GOT3 (cell line): Measurements from ENCODE around the gene NDC1.
"Not testable (repeated sequence)": the region's sequence is repeated elsewhere in the genome, so short reads cannot be mapped to it uniquely, and the experiment has no call there.

Experiments
- DNase-seq: peaks from one replicate; lab custom pipeline; 2025; ENCODE audit warnings: mixed read lengths; lab: John Stamatoyannopoulos, UW

Gene NDC1

DNA sequence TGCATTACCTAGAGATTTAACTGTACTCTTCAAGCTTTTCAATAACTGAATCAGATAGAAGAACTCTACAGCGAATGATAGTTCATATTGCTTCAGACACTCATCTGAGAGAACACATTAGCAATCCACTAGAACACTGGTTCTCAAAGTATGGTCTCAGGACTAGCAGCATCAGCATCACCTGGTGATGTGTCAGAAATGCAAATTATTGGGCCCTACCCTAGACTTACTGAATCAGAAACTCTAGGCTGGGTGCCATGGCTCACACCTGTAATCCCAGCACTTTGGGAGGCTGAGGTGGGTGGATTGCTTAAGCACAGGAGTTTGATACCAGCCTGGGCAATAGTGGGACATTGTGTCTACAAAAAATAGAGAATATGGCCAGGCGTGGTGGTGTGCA lies 74.2 kb downstream of the NDC1 start:
- DNase-seq = no peak

DNA sequence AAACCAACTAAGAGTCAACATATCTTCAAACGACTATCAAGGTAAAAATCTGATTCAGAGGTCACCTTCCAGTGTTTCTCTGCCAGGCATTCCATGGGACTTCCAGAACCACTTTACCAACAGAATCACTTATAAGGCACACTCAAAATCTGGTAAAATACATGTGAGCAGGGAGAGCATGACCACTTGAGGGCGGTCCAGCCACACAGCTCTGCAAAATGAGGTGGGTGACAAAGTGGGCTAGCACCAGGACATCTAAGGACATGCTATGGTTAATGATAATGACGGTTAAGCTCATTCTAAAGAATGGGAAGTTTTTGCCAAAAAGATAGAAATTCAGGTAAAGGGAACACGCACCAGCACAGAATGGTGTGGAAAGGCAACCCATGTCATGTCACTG lies 74.6 kb downstream of the NDC1 start:
- no peak for DNase-seq

DNA sequence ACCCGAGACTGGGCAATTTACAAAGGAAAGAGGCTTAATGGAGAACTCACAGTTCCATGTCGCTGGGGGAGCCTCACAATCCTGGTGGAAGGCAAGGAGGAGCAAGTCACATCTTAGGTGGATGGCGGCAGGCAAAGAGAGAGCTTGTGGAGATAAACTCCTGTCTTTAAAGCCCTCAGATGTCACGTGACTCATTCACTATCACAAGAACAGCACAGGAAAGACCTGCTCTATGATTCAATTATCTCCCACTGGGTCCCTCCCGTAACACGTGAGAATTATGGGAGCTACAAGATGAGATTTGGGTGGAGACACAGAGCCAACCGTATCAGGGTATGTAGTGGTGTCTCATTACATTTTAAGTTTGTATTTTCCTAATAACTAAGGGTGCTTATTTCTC lies 77.6 kb downstream of the NDC1 start:
- not testable (repeated sequence) for DNase-seq

DNA sequence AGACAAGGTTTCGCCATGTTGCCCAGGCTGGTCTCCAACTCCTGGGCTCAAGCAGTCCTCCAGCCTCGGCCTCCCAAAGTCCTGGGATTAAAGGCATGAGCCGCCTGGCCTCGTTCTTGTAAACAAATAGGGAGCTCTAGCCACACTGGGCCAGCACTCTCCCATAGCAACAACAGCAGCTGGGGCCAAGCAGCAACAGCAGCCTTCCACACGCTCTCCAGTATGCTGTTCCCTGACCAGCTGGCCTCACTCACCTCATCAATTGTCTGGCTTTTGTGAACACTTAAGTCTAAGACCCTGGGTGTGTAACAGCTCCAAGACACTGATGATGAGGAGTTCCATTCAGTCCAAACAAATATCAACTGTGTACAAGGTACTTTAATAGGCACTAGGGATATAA lies 82.2 kb downstream of the NDC1 start:
- no peak for DNase-seq

DNA sequence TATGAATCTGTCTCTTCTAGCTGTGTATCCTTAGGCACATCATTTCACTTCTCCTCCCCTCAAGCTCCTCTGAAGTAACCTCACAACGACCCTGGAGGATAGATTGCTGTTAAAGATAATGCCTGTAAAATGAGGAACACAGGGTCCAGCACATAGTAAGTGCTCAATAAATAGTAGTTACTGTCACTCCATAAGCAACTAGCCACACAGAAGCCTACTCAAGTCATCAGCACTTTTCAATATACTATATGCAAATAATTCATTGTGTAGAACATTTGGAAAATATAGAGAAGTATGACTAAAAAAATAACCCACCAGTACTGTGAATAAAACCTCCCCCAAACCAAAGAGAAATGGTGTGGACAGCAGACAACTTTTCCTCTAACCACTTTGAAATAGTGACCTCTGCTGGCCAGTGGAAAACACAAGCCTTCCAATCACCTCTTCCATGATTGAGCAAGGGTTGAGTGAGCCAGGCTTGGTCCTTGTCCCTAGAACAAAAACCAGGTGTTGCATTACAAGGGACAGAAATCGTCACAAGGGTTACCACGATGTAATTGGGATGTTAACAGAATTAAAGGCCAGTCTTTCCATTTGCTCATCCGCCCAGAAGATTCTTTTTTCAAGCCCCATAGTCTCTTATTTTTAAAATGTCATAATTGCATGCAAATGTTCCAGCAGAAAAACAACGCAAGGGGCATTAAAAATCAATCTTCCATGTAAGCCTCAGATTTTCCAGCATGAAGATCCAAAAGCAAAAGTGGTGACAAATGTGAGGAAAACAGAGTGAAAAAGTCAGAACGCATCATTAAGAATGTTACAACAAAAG lies 83.4 kb downstream of the NDC1 start:
- DNase-seq = no peak

DNA sequence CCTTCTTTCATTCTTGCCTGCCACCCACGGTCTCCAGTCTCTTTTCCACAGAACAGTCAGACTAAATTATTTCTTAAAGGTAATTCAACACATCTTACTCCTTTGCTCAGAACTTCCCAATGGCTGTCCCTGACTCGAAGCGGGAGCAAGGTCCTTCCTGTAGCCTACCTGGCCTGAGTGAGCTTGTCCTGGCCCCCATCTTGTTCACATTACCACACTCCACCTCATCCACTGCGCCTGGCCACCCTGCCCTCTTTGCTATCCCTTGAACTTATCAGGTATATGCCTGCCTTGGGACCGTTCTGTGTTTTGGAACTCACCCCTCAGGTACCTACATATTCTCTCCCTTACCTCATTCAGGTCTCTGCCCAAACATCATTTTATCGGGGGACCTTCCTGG lies 85.8 kb downstream of the NDC1 start:
- no peak for DNase-seq

DNA sequence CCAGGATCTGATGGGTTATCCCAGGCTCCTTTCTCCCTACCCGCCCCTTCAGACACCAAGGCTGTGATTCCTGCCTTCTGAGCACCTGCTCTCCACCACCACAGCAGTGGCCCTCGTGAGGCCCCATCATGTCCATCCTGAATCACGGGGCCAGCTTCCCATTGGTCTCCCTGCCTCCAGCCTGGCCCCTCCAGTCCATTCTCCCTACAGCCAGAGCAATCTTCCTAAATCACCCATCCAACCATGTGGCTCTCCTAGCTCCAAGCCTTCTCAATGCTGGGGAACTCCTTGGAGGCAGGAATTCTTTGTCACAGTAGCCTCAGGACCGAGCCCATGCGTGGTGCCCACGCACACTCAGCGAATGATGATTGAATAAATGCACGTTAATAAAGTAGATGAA lies 90.3 kb downstream of the NDC1 start:
- no peak for DNase-seq

DNA sequence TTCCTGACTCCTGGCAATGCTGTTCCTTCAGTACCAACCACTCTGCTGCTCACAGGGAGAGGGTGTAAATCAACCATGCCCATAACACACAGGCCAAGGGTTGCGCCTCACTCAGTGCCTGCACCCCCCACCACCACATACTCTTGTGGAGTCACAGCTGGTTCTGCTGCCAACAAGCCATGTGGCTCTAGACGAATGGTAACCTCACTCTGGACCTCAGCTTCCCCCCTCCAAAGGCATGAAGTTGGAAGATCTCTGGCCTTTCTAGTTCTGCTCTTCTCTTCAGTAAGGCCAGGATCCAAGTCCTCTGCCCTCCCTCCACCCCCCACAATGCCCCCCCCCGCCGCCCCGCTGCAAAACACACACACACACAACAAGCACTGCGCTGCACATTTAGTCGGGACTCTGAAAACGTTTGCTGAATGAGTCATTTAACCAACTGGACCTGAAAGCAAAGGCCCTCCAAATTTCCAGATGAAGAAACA lies 97.4 kb downstream of the NDC1 start:
- DNase-seq = no peak

DNA sequence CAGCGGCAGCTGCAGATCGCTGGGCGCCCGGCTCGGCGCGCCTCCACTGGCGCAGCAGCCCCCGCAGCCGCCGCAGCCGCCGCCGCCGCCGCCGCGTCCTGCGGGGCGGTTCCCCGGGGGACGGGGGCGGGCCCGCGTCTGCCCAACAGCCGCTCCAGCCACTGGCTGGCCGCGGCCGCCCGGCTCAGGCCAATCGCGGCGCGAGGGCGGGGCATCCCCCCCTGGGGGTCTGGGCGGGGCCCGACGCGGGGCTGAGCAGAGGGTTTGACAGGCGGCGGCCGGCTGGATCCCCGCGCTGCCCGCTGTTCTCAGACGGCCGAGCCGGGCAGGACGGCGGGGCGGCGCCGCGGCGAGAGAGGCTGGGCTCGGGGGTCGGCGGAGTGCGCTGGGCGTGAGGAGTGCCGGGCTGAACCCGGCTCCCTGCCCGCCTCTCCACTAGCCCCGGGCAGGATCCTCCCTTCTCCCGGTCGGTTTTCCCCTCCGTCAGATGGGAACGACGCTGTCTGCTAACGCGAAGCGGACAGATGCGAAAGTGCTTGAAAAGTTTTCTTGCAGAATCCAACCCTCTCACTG lies 98.9 kb downstream of the NDC1 start, which contains the start of gene GLIS1:
GLIS1 (minus strand) TSS at position 56 of the 573 bp plus-strand sequence. CDS start 1,100 bp downstream, outside the sequence.
- peak; percentile 52 for DNase-seq

DNA sequence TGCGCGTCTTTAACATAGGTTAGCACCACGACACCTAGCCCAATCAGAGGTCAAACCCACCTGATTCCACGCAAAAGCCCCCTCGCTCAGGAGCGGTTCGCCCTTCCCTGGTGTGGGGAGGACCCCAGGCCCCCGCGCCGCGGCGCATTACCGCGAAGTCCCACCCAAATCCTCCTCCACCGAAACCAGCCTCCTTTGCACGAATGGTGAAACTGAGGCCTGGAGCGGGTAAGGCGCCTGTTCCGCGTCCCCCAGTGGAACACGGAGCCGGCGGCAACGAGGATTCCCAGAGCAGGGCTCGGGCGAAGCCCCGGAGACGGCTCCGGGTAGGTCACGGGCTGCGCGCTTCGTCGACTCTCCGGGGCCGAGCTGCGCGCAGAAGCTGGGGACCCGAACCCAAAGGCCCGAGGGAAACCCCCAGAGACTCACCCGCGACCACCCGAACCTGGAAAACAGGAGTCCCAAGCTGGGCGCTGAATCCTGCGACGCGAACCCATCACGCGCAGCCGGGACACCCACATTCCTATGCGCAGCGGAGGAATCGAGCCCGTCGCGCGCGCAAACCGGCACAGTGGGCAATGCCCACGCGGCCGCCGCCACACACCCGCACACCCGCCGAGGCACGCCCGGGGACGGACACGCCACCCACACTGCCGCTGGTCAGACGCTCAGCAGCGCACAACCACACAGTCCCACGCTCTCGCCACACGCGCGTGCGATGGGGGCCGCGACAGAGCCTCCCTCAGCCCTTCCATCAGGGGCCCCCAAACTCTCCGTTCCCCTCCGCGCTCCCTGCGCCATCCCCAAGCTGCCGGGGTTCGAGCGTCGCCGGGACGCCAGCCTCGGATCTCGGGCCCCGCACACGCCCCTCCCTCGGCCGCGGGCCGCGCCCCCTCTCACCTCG lies 99.6 kb downstream of the NDC1 start:
- no peak for DNase-seq

DNA sequence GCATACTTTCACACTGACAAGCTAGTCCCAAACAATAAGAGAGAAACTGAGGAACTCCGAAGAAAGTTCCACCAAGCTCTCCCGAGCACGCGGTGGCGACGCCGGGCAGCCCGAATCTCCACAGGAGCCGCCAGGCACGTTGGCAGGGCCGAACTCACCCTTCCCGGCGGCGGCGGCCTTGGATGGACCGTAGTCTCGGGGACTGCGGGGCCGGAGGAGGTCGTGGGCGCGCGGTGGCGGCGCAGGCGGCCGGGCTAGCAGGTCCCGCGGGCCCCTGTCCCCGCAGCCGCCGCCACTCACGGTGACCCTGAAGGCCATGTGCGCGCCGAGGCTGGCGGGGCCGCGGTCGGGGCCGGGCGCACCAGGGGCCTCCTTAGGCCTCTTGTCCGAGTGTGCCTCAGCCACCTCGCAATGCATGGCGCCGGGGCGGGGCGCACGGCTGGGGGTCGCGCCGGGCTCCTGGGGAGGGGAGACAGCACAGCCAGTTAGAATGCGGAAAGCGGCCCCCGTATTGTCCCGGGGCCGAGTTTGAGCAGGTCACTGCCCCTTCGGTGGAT lies 100.4 kb downstream of the NDC1 start:
- no peak for DNase-seq

DNA sequence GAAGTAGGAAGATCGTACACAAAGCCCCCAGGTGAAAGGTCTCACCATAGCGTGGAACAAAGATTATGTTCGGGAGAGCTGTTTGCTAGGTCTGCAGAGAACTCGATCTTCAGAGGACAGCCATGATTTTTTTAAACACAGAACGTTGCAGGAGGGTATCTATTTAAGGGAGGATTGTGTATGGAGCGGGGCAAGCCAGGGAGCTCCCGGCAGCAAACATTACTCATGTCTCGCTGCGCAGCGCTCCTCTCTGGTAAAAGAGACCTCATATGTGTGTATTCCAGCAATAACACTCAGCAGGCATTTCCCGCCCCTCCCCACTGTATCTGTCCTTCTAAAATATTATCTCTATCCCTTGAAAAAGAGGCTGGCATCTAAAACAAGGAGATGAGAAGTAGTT lies 101.8 kb downstream of the NDC1 start:
- DNase-seq = no peak

DNA sequence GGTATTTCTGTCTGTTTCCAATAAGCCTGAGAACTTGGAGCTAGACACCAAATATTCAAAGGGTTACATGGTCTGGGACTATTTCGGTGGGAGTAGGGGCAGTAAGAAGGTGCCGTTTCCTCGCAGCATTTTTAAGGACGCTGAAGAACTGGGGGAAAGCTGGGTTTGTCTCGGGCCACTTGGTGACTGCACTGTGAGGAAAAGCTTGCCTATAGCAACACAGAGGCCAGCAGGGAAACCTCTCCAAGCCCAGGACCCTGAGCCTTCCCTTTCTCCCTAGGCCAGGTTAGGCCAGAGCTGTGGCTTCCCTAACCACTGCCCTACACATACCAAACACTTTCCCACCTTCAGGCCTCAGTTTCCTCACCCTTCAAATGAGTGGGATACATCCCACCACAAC lies 102.4 kb downstream of the NDC1 start:
- DNase-seq = no peak

DNA sequence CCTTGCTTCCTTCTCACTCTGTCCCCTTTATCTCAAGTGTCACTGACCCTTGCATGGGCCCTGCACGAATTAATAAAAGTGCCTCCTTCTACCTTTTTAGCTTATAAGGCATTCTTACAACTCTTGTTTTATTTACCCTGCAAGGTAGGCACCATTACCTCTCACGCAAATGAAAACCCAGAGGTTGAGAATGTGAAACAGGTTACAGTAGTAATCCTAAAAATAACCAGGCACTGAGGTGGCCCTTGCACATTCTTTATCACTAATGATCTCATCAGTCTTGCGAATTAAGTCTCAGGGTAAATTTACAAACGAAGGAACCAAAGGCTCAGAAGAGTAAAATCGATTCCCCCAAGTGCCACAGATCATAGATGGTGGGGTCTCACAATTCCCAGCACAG lies 102.8 kb downstream of the NDC1 start:
- no peak for DNase-seq

DNA sequence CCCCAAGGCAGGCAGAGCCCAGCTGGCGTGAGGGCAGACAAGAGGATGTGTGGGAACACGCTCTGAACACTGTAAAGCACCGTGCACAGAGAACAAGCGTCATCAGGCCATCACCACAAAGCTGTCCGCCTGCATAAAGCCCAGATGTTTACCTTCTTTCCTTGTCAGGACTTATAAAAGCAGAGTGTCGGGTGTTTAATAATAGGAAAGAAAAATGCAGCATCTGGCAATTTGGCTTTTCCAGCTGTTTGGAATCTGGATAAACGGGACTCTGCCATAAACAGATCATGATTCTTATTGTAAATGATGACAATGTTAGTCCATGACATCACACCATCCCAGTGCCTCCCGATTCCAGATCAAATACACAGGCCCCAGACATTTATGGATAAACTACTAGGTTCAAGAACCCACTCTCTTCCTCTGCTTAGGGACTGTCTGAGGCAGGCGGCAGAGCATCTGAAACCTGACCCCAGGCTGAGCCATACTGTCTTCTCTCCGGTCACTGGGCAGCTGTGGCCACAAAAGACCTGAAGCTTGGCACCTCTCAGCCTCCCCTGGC lies 103.4 kb downstream of the NDC1 start:
- no peak for DNase-seq

DNA sequence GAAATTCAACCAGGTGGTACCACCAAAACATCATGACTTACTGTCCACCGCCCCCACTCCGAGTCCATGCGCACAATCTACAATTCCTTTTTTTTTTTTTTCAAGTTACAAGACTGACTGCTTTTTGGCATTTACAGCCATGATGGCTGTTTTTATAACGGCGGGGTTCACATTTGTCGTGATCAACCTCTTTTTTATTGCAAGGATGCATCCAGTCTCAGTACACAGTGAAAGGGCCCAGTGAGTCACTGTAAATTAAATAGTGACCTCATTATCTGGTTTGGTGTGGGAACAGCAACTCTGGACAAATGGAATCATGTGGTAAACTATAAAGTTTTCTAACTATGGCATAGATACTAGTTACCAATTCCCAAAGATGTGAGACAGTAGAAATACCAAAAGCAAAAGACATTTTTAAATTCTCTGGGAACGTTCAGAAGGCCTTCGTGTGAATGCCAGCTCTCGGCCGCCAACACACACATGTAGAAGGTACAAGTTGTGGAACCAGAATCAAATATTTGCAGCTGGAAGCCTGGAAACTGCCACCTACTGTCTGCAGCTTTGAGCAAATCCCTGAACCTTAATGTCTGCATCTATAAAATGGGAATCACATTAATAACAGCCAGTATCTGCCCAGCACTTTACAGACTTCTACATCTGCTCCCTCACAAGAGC lies 104.0 kb downstream of the NDC1 start:
- no peak for DNase-seq

DNA sequence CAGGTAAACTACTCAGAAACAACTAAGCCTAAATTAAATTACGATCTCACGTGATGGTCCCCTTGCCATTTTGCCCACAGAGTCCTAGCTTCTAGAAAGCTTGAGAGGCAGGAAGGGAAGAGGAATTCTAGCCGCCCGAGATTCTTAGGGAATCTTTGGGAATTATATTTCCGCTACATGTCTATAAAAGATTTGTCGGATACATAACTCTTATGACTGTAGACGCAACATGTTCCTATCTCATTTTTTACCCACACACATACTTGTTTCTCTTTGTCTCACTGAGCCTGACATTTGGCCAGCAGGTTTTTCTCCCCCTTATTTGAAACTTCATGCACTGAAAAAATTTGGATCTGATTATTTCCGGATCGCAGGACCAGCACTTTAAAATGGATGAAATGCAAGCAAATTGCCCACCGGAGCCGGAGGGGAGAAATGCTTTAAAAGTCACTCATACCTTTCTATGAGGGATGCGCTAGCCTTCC lies 104.6 kb downstream of the NDC1 start:
- no peak for DNase-seq

DNA sequence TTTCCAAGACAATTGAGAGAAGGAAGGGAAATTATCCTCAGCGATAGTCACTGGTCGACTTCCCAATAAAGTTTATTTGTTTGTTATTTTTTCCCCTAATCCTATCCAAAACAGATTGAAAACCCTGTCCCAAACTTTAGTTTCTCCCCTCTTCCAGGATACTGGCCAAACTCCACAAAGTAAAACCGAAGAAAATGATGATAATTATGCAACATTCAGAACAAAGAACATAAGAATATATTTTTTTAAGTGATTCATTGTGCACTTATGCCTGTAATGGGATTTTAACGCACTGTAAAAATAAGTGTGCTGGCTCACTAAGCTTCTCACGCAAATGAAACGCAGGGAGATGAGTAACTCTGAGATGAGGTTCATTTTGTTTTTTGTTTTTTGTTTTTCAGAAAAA lies 105.2 kb downstream of the NDC1 start:
- no peak for DNase-seq

DNA sequence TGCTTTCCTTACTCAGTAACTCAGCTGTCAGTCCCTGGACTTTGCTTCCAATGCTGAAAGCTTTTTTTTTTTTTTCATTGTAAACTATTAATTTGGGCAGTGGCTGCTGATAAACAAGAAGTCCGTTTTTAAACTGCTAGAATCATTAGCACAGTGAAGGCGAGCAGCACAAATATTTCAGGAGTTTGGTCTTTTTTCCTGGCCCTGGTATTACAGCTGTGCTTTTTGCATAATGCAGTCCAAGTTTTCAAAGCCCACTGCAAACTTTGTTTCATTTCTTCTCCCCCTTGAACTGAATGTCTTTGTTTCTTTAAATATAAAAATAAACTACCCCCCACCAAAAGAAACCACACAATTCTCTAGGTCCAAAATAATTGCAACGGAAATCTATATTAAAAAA lies 105.7 kb downstream of the NDC1 start:
- DNase-seq = no peak

DNA sequence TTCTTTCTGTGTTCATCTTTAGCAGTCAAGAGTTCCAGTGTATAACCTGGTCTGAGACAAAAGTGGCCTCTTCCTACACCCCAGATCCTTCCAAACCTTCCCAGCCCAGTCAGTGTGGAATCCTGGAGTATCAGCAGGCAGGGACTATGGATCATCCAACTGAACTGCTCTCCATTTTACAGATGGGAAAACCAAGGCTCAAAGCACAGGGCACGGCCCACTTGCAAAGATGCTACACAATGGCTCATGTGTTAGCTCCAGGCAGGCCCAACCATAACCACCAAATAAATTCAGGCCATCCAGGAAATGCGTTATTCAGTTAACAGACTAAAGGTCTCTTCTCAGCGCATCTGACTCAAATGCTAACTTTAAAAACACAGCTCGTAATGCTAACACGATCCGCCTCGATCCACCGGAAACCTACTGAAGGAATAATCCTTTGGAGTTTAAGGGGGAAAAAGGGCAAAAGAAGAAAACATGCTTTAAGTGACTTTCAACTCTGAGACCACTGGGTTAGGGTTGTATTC lies 106.3 kb downstream of the NDC1 start:
- no peak for DNase-seq

DNA sequence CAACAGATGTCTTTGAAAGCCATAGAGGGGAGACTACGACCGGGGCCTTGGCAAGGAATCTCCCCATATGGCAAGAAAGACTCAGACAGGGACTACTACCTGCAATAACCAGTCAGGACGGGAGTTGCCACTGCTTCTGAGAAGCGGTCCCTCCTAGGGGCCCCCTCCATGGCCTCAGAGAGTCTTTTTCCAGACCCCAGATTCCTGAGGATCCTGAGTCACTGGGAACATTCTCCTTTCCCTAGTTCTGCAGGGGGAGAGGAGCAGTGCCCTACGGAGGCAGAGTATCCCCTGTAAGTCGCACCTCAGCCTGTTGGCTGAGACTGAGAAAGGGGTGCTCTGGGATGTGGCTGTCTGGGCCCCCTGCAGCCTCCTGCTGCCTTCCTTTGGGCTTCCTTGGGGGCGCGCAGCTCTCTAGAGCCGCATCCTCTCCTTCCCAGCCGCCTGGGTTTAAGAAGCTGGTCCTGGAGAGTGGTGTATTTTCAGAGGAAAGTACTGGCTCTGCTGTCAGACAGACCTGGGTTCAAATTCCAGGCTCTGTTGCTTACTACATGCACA lies 107.0 kb downstream of the NDC1 start:
- no peak for DNase-seq
